Spleen (tissue), 11 donors: ENCODE data around the gene RBM18. TPM values are rescaled to one million over a fixed set of nuclear protein-coding genes. Genes with fewer than 3 reads are reported as not detected.

Experiments
- DNase-seq: peaks from one replicate; pipeline ENCODE4 v3.0.0-alpha.2; 2020
- H3K27ac ChIP-seq, 8 donors: fragments of 200-600 bp; sonication (generic) in 7 of 8; 1 replicate in 4 of 8; 2 replicates in 4 of 8; pipeline versions ENCODE4 v1.5.0 to v1.8.0; 2016 to 2021; ENCODE audit warnings: inconsistent platforms in 4 of 8, mild to moderate bottlenecking in 4 of 8, moderate library complexity in 1 of 8
- H3K27me3 ChIP-seq, 7 donors: fragments of 200-600 bp; sonication (generic) in 6 of 7; replicated peaks in 1 of 7; 1 replicate in 4 of 7; 2 replicates in 3 of 7; pipeline versions ENCODE4 v1.5.0 to v1.8.0; 2016 to 2021; ENCODE audit warnings: inconsistent platforms in 3 of 7, mild to moderate bottlenecking in 1 of 7
- H3K36me3 ChIP-seq, 6 donors: fragments of 200-600 bp; sonication (generic) in 5 of 6; 1 replicate in 4 of 6; 2 replicates in 2 of 6; pipeline versions ENCODE4 v1.5.0 to v1.8.0; 2016 to 2021; ENCODE audit warnings: inconsistent platforms in 2 of 6
- H3K4me1 ChIP-seq, 6 donors: fragments of 200-600 bp; sonication (generic) in 5 of 6; 1 replicate in 3 of 6; 2 replicates in 3 of 6; pipeline versions ENCODE4 v1.5.0 to v1.8.0; 2016 to 2021; ENCODE audit warnings: inconsistent platforms in 3 of 6
- H3K4me3 ChIP-seq, 8 donors: fragments of 200-600 bp; sonication (generic) in 7 of 8; 1 replicate in 4 of 8; 2 replicates in 4 of 8; pipeline versions ENCODE4 v1.5.0 to v1.8.0; 2016 to 2021; ENCODE audit warnings: inconsistent platforms in 4 of 8, mild to moderate bottlenecking in 4 of 8, moderate library complexity in 2 of 8
- H3K9me3 ChIP-seq, 8 donors: fragments of 200-600 bp; sonication (generic) in 7 of 8; 1 replicate in 4 of 8; 2 replicates in 4 of 8; pipeline versions ENCODE4 v1.5.0 to v1.8.0; 2016 to 2021; ENCODE audit warnings: inconsistent platforms in 4 of 8
- POLR2A ChIP-seq, 3 donors: fragments of 450-650 bp; IDR thresholded peaks; one replicate each; pipeline ENCODE4 v1.5.1; 2017; ENCODE audit warnings: antibody characterized with exemption in 3 of 3, mild to moderate bottlenecking in 1 of 3
- POLR2AphosphoS5 ChIP-seq, 3 donors: sonication (generic); formaldehyde crosslinking; IDR thresholded peaks; one replicate each; pipeline ENCODE4 v1.5.1; 2017; ENCODE audit warnings: antibody characterized with exemption in 3 of 3
- WGBS, 5 donors: extraction: QIAGEN DNeasy Blood & Tissue Kit in 3 of 5; methylation state at CpG; one replicate each; pipeline versions ENCODE4 v1.1.5 to v1.1.7; 2013 to 2018; 5-methylcytosine and 5-hydroxymethylcytosine counted together
- intact Hi-C: fragments of 100-400 bp; cut with DNase I; formaldehyde crosslinking; loops from one replicate; pipeline ENCODE4 v1.15.0; 2023; ENCODE audit warnings: low total_unique reads
- polyA plus RNA-seq, 3 donors: library from polyadenylated mRNA; stranded (reverse); fragments of 200-250 nt; gene quantifications; one replicate each; pipeline ENCODE4 v1.2.1, GENCODE V29; 2013
- total RNA-seq, 7 donors: library from RNA; depleted of rRNA in 3 of 7; stranded (reverse); fragments of >200 nt in 3 of 7; fragmentation: NEBNext Ultra II Directional in 4 of 7; extraction: Animal tissue kit (Norgen Biotek cat#: 25700) in 4 of 7; gene quantifications; one replicate each; pipeline versions ENCODE4 v1.1.0 to v1.2.1, GENCODE V29; 2016 to 2021
- TF ChIP-seq, protein P1 (sequence below), 11 experiments: fragments of 200-600 bp in 7 of 11; fragments of 450-650 bp in 4 of 11; sonication (generic) in 4 of 11; IDR thresholded peaks in 8 of 11; conservative IDR thresholded peaks in 3 of 11; 1 replicate in 7 of 11; 2 replicates in 4 of 11; pipeline versions ENCODE4 v1.4.0 to v1.8.0; 2016 to 2021; ENCODE audit warnings: antibody characterized with exemption in 11 of 11, inconsistent platforms in 4 of 11, mild to moderate bottlenecking in 1 of 11
- donor health status: healthy with polysubstance abuse.
- donor health status: DM: no; HTN: no; CAD: no; lungs with moderate emphysema.
- donor health status: DM: no; HTN: no; CAD: no.
- donor health status: Bipolar disorder and iron deficiency.
- donor health status: healthy.
- donor health status: DM: no; HTN: no; CAD: no.
- donor health status: DM: yes; HTN: yes; CAD: no.

Gene RBM18
- total and polyA plus RNA-seq, 10 donors = 4.2 to 21.5 (median 11.2) TPM

- Histone ChIP-seq H3K27me3 (peaks cover 0 to 100% (median 63%) of the 10 kb centered on the region in 7 donors), H3K4me3 (peak overlapping the region in 5 of 8 donors; percentile 12 to 61 (median 25)), H3K27ac (no peak overlapping the region), H3K9me3 (no peaks in the 10 kb centered on the region), H3K4me1 (peaks cover 12 to 30% (median 23%) of the 10 kb centered on the region in 6 donors), H3K36me3 (no peaks in the 10 kb centered on the region)
- TF ChIP-seq POLR2AphosphoS5 (IDR thresholded peaks at IDR 0.05) (peak in 1 of 3 donors; percentile 34), POLR2A (IDR thresholded peaks at IDR 0.05) (no peak)
- TF ChIP-seq, protein P1, sequence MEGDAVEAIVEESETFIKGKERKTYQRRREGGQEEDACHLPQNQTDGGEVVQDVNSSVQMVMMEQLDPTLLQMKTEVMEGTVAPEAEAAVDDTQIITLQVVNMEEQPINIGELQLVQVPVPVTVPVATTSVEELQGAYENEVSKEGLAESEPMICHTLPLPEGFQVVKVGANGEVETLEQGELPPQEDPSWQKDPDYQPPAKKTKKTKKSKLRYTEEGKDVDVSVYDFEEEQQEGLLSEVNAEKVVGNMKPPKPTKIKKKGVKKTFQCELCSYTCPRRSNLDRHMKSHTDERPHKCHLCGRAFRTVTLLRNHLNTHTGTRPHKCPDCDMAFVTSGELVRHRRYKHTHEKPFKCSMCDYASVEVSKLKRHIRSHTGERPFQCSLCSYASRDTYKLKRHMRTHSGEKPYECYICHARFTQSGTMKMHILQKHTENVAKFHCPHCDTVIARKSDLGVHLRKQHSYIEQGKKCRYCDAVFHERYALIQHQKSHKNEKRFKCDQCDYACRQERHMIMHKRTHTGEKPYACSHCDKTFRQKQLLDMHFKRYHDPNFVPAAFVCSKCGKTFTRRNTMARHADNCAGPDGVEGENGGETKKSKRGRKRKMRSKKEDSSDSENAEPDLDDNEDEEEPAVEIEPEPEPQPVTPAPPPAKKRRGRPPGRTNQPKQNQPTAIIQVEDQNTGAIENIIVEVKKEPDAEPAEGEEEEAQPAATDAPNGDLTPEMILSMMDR (IDR thresholded peaks at IDR 0.05 in 8 of 11, conservative IDR thresholded peaks at IDR 0.05 in 3 of 11) = no peak
- no peak for DNase-seq
- intact Hi-C loops = no loop called here
- 35 to 40% (median 37%) methylated on average over 42 to 57 of the region's 57 CpGs for WGBS, 5 donors
These were observed 44.6 kb downstream of the RBM18 start for GRCh38 chr9:122219856-122220672.

- intact Hi-C loops = no loop called here
- H3K9me3 ChIP-seq = no peaks in the 10 kb centered on the region
- TF ChIP-seq, protein P1 (IDR thresholded peaks at IDR 0.05 in 8 of 11, conservative IDR thresholded peaks at IDR 0.05 in 3 of 11) = no peak
- TF ChIP-seq POLR2AphosphoS5 (IDR thresholded peaks at IDR 0.05) = peak in 1 of 3 donors; percentile 34
- no peak for DNase-seq
- 2 to 5% (median 3%) methylated on average over 42 to 59 of the region's 59 CpGs for WGBS, 5 donors
- H3K27ac ChIP-seq = no peak overlapping the region
- no peaks in the 10 kb centered on the region for H3K36me3 ChIP-seq
- H3K27me3 ChIP-seq = peaks cover 0 to 100% (median 70%) of the 10 kb centered on the region in 7 donors
- H3K4me1 ChIP-seq = peaks cover 12 to 36% (median 24%) of the 10 kb centered on the region in 6 donors
- H3K4me3 ChIP-seq = peak overlapping the region in 6 of 8 donors; percentile 12 to 61 (median 22)
These were observed 45.4 kb downstream of the RBM18 start for GRCh38 chr9:122218935-122219855.

- WGBS, 5 donors = 35 to 45% (median 39%) methylated on average over 11 of the region's 11 CpGs
- Histone ChIP-seq H3K27me3 (peaks cover 0 to 100% (median 79%) of the 10 kb centered on the region in 7 donors), H3K4me3 (peak overlapping the region in 2 of 8 donors; percentile 29 to 61), H3K36me3 (no peaks in the 10 kb centered on the region), H3K4me1 (peaks cover 12 to 44% (median 32%) of the 10 kb centered on the region in 6 donors), H3K27ac (no peak overlapping the region), H3K9me3 (no peaks in the 10 kb centered on the region)
- no peak for DNase-seq
- TF ChIP-seq, protein P1 (IDR thresholded peaks at IDR 0.05 in 8 of 11, conservative IDR thresholded peaks at IDR 0.05 in 3 of 11) = no peak
- TF ChIP-seq POLR2A (IDR thresholded peaks at IDR 0.05) = no peak
- TF ChIP-seq POLR2AphosphoS5 (IDR thresholded peaks at IDR 0.05) = no peak
- intact Hi-C loops = no loop called here
These were observed 46.3 kb downstream of the RBM18 start for GRCh38 chr9:122218071-122218934.
